Measurements from ENCODE around the gene POLR3A.

- TF ChIP-seq, protein P1, sequence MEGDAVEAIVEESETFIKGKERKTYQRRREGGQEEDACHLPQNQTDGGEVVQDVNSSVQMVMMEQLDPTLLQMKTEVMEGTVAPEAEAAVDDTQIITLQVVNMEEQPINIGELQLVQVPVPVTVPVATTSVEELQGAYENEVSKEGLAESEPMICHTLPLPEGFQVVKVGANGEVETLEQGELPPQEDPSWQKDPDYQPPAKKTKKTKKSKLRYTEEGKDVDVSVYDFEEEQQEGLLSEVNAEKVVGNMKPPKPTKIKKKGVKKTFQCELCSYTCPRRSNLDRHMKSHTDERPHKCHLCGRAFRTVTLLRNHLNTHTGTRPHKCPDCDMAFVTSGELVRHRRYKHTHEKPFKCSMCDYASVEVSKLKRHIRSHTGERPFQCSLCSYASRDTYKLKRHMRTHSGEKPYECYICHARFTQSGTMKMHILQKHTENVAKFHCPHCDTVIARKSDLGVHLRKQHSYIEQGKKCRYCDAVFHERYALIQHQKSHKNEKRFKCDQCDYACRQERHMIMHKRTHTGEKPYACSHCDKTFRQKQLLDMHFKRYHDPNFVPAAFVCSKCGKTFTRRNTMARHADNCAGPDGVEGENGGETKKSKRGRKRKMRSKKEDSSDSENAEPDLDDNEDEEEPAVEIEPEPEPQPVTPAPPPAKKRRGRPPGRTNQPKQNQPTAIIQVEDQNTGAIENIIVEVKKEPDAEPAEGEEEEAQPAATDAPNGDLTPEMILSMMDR (IDR thresholded peaks at IDR 0.05): no peak
- no peak for TF ChIP-seq POLR2A (IDR thresholded peaks at IDR 0.05)
These were observed 662 bp downstream of the POLR3A start for GRCh38 chr10:78028438-78029268.

Data from esophagus squamous epithelium (tissue), 4 donors.